Measurements from ENCODE around the gene AUTS2. TPM values are rescaled to one million over a fixed set of nuclear protein-coding genes. Genes with fewer than 3 reads are reported as not detected.

AUTS2 gene
- polyA plus RNA-seq, 1 donor from 2014 or later: 8.9 TPM

DNA sequence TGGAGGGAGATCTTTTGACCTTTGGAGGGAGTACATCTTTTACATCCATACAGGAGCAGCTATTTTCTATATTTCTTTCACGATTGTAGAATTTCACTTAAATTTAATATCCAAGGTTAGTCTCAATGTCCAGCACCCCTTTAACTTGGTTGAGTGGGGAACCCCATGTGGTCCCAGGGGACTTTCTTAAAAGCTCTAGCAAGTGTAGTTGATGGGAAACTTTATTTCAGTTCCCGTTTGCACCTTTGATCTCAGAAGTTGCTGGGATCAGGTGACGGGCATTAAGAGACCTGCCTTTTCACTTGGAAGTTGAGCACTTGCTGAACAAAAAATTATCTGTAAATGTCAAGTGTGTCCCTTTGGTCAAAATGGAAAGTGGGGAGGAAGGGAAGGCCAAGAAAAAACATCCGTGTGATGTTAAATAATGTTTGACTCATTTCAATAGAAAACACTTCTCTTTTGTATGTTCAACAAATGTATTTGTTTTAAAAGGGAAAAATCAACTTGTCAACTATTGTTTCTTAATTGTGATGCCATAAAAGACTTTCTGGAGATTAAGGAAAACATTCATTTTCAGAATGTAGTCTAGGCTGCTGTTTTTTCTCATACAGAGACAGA is 1163.5 kb downstream of the AUTS2 start:
- Mint-ChIP-seq H3K27me3 (no peaks in the 10 kb centered on the region), H3K27ac (peak overlapping the region in 2 of 3 donors; percentile 2 to 33), H3K9me3 (no peaks in the 10 kb centered on the region)

DNA sequence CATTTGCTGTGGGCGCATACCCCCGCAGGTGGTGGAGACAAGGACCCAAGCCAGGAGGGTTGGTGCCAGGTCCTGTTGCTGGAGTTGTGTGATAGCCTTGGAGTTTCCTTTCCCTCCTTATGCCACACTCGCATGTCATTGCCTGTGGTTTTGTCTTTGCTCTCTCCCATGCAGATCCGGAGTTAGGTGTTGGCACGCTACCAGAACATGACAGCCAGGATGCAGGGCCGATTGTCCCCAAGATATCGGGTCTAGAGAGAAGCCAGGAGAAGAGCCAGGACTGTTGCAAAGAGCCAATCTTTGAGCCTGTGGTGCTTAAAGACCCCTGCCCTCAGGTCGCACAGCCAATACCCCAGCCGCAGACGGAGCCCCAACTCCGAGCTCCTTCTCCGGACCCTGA is 1164.4 kb downstream of the AUTS2 start:
- Mint-ChIP-seq H3K4me3 (peak overlapping the region in 3 of 4 donors; percentile 33 to 74 (median 49)), H3K9me3 (no peaks in the 10 kb centered on the region), H3K27ac (no peak overlapping the region), H3K36me3 (no peaks in the 10 kb centered on the region), H3K4me1 (peaks cover 18 to 23% (median 19%) of the 10 kb centered on the region in 3 donors), H3K27me3 (no peaks in the 10 kb centered on the region)

More for the DNA sequence above, 1163.5 kb downstream of the AUTS2 start:
- peaks cover 18 to 23% (median 19%) of the 10 kb centered on the region in 3 donors for H3K4me1 Mint-ChIP-seq
- H3K4me3 Mint-ChIP-seq: peak overlapping the region in 2 of 4 donors; percentile 49 to 66
- no peaks in the 10 kb centered on the region for H3K36me3 Mint-ChIP-seq

DNA sequence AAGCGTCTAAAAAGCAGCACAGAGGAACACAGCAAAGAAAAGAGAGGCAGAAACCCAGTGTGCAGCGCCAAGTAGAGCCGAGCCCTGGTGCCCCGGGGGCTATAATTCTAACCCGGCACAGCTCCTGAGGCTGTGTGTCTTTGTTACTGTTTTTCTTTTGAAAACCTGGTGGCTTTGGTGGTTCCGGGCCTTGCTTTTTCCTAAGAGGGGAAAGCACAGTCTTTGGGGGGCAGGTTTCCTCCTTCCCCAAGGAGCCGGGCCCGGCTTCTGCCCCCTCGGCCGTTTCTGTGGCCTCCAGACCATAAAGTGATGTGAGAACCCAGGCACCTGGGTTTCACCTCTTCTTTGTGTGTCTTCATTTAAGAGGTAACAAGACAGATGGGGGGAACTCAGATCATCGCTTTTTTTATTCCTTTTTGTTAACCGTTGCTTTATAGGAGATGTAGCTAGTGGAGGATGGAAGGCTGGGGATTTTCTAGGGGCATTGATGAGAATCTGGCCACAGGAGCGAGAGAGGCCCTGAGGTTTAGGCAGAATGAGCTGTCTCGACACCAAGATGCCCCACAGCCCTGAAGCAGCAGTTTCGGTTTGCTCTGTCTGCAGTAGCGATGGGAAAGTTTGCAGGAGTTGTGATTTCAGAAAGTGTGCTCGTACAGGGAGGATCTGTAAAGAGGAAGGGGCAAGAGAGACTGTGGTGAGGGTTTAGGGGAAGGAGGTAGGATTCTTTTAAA is 1165.9 kb downstream of the AUTS2 start:
- H3K27ac Mint-ChIP-seq: peak overlapping the region; percentile 3 to 82 (median 14)
- peaks cover 18 to 21% (median 19%) of the 10 kb centered on the region in 3 donors for H3K4me1 Mint-ChIP-seq
- no peaks in the 10 kb centered on the region for H3K36me3 Mint-ChIP-seq
- peak overlapping the region; percentile 80 to 95 (median 88) for H3K4me3 Mint-ChIP-seq
- no peaks in the 10 kb centered on the region for H3K9me3 Mint-ChIP-seq
- H3K27me3 Mint-ChIP-seq: no peaks in the 10 kb centered on the region

DNA sequence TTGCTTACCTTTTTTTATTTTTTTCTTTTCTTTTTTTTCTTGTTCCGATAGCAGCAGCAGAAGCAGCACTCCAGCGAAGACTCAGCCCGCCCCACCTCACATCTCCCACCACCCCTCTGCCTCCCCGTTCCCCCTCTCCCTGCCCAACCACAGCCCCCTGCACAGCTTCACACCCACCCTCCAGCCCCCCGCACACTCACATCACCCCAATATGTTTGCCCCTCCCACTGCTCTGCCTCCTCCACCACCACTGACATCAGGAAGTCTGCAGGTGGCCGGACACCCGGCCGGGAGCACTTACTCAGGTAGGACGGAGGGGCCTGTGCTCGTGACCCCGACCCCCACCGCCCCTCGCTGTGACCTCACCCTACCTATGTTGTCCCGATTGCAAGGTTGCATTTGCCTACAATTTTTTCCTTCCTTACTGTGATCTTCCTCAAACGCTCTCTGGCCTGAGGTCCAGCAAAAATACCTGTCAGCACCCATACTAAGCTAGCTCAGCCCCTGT is 1166.5 kb downstream of the AUTS2 start:
- Mint-ChIP-seq H3K4me3 (peak overlapping the region; percentile 80 to 95 (median 88)), H3K27me3 (no peaks in the 10 kb centered on the region), H3K4me1 (peaks cover 18 to 21% (median 19%) of the 10 kb centered on the region in 3 donors), H3K36me3 (no peaks in the 10 kb centered on the region), H3K9me3 (no peaks in the 10 kb centered on the region), H3K27ac (peak overlapping the region; percentile 3 to 82 (median 46))

DNA sequence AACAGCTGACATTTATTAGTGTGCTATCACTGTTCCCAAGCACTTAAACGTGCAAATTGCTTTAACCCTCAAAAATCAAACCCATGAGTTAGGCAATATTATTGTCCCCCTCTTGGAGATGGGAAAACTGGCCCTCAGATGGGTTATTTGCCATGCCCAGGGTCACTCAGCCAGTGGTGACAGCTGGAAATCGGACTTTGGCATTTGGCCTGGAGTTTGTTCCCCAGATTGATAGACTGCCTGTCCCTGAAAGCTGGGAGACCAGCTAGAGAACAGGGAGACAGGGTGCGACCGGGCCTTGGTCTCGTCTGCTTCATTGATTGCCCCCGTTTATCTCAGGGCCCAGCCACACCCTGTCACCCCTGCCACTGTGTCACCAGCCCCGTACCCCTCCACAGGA is 1167.4 kb downstream of the AUTS2 start:
- H3K27ac Mint-ChIP-seq: peak overlapping the region in 1 of 3 donors; percentile 19
- H3K4me3 Mint-ChIP-seq: peak overlapping the region in 1 of 4 donors; percentile 80
- H3K36me3 Mint-ChIP-seq: no peaks in the 10 kb centered on the region
- H3K9me3 Mint-ChIP-seq: no peaks in the 10 kb centered on the region
- H3K27me3 Mint-ChIP-seq: no peaks in the 10 kb centered on the region
- peaks cover 18 to 21% (median 19%) of the 10 kb centered on the region in 3 donors for H3K4me1 Mint-ChIP-seq

DNA sequence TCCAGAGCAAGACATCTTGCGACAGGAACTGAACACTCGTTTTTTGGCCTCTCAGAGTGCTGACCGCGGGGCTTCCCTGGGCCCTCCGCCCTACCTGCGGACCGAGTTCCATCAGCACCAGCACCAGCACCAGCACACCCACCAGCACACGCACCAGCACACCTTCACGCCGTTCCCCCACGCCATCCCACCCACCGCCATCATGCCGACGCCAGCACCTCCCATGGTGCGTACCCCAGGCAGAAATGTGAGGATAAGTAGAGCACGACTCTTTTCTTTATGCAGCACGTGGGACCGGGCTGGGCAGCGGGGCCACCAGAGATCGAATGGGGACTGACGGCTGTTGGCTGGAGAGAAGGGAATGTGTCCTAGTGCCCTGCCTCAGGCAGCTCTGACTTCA is 1167.8 kb downstream of the AUTS2 start:
- H3K36me3 Mint-ChIP-seq: no peaks in the 10 kb centered on the region
- no peaks in the 10 kb centered on the region for H3K27me3 Mint-ChIP-seq
- H3K9me3 Mint-ChIP-seq: no peaks in the 10 kb centered on the region
- H3K27ac Mint-ChIP-seq: peak overlapping the region in 1 of 3 donors; percentile 19
- peaks cover 16 to 21% (median 17%) of the 10 kb centered on the region in 3 donors for H3K4me1 Mint-ChIP-seq
- H3K4me3 Mint-ChIP-seq: peak overlapping the region in 2 of 4 donors; percentile 72 to 78

DNA sequence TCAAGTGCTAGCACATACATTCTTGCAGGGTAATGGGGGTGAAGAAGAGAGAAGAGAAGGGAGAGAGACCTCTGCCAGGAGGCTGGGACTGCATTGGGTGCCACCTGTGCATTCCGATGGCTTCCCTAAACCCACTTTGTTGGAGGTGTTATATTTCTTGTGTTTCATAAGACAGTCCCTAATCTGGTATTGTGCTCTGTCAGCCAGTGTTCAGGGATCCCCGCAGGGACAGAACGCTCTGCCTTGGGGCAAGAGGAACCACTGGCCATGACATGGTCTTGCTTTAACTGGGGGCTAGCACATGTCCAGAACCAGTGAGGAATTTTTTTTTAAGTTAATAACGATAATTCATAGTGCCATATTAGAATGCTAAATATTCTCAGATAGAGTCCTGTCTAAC is 1168.4 kb downstream of the AUTS2 start:
- H3K4me1 Mint-ChIP-seq: peaks cover 10 to 16% (median 13%) of the 10 kb centered on the region in 3 donors
- H3K36me3 Mint-ChIP-seq: no peaks in the 10 kb centered on the region
- H3K4me3 Mint-ChIP-seq: no peak overlapping the region
- H3K9me3 Mint-ChIP-seq: no peaks in the 10 kb centered on the region
- no peaks in the 10 kb centered on the region for H3K27me3 Mint-ChIP-seq
- no peak overlapping the region for H3K27ac Mint-ChIP-seq

DNA sequence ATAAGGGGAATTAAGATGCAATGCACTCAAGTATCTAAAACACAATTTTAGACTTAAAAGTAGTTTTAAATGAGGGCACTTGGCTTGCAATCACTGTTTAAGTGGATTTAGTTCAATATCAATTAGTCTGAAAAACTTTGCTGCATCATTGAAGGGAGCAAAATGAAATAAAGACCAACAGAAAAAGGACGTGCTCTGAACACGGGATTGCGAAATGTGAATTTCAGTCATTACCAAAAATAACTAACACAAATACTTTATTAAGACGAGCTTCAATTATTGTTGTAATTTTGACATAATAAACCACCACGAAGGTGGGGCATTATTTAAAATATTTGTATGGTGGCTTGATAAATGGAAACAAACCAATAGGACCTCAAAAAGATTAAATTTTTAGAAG is 1171.9 kb downstream of the AUTS2 start:
- H3K4me1 Mint-ChIP-seq: peaks cover 0 to 1% (median 0%) of the 10 kb centered on the region in 3 donors
- no peaks in the 10 kb centered on the region for H3K27me3 Mint-ChIP-seq
- H3K4me3 Mint-ChIP-seq: no peak overlapping the region
- H3K9me3 Mint-ChIP-seq: no peaks in the 10 kb centered on the region
- peaks cover 3% of the 10 kb centered on the region for H3K36me3 Mint-ChIP-seq
- H3K27ac Mint-ChIP-seq: no peak overlapping the region

DNA sequence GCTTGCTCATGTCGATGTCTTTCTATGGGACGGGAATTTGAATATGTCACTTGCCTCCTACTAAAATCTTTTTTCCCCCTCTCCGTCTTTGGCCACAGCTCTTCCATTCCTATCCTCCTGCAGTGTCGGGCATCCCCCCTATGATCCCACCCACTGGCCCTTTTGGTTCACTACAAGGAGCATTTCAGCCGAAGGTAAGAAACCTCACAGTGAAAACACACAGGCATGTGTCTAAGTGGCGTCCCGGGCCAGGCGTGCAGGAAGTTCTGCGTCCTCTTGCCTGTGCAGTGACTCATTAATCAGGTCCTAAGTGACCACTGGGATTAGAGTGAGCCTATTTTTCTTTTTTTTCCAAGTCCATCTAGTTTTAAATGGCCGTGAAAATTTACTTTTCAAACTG is 1173.2 kb downstream of the AUTS2 start:
- H3K9me3 Mint-ChIP-seq: no peaks in the 10 kb centered on the region

DNA sequence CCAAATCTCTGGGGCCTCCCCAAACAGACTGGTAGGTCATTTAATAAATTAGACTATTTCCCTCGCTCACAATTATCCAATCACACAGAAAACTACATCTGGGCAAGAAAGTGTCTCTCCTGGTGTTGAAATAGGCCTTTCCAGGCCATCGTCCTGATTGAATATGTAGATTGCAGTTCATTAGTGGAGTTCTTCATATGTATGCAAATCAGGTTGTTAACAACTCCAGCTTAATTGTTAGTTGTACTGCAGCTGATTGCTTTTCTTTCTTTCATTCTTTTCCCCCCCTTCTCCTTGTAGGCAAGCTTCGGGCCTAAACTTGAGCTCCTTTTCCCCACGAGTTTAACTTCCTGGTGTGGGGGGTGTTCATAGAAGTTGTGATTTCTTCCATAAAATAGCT is 1174.6 kb downstream of the AUTS2 start:
- H3K27me3 Mint-ChIP-seq: no peaks in the 10 kb centered on the region
- H3K27ac Mint-ChIP-seq: no peak overlapping the region
- H3K36me3 Mint-ChIP-seq: peaks cover 5% of the 10 kb centered on the region
- H3K9me3 Mint-ChIP-seq: no peaks in the 10 kb centered on the region
- H3K4me3 Mint-ChIP-seq: no peak overlapping the region
- H3K4me1 Mint-ChIP-seq: peaks cover 0 to 4% (median 1%) of the 10 kb centered on the region in 3 donors

More for the DNA sequence above, 1173.2 kb downstream of the AUTS2 start:
- H3K27me3 Mint-ChIP-seq: no peaks in the 10 kb centered on the region
- peaks cover 3% of the 10 kb centered on the region for H3K36me3 Mint-ChIP-seq
- peak overlapping the region in 1 of 4 donors; percentile 43 for H3K4me3 Mint-ChIP-seq
- H3K27ac Mint-ChIP-seq: peak overlapping the region in 1 of 3 donors; percentile 53
- peaks cover 0 to 3% (median 1%) of the 10 kb centered on the region in 3 donors for H3K4me1 Mint-ChIP-seq

DNA sequence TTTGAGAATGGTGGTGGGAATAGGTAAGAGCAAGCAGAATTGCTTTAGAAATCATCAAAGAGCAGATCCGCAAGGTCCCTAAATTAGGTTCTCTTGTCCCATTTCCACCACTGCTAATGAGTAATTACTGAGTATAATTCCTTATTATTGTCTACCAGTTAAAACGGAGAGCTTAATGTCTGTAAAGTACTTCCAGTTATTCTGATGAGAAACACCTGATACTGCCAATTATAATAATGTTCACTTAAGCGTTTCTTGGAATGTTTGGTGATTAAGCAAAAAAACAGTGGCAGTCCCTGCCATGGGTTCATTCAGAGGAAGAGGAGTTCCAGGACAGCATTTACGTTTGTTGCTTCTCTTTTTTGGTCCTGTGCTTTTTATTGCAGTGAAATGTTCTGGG is 1175.1 kb downstream of the AUTS2 start:
- Mint-ChIP-seq H3K4me3 (no peak overlapping the region), H3K27me3 (no peaks in the 10 kb centered on the region), H3K36me3 (peaks cover 5% of the 10 kb centered on the region), H3K27ac (no peak overlapping the region), H3K9me3 (no peaks in the 10 kb centered on the region), H3K4me1 (peaks cover 0 to 4% (median 1%) of the 10 kb centered on the region in 3 donors)

DNA sequence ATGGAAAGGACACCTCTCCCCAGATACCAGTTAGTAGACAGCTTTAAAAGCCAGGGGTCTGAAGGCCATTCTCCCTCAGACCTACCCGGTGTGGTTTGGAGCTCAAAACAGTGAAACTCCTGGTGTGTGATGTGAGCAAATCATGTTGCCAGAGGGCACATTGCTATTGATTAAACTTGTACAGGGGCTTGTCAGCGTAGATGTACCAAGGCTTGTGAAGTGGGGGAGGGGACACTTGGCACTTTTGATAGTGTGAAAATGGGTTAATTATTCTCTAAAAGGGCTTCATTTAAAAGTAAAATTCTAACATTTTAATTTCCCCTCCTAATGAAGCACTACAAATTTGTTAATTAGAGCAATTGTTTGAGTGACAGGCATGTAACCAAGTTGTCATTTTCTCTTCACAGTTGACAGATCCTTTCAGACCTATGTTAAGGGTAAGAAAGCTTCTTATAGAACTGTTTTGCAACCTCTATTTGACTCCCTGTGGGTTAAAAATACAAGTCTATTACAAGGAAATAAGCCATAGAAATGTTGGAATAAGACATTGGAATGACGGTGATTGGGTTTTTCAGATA is 1176.8 kb downstream of the AUTS2 start:
- H3K36me3 Mint-ChIP-seq: peaks cover 5% of the 10 kb centered on the region
- H3K27ac Mint-ChIP-seq: no peak overlapping the region
- H3K4me3 Mint-ChIP-seq: no peak overlapping the region

DNA sequence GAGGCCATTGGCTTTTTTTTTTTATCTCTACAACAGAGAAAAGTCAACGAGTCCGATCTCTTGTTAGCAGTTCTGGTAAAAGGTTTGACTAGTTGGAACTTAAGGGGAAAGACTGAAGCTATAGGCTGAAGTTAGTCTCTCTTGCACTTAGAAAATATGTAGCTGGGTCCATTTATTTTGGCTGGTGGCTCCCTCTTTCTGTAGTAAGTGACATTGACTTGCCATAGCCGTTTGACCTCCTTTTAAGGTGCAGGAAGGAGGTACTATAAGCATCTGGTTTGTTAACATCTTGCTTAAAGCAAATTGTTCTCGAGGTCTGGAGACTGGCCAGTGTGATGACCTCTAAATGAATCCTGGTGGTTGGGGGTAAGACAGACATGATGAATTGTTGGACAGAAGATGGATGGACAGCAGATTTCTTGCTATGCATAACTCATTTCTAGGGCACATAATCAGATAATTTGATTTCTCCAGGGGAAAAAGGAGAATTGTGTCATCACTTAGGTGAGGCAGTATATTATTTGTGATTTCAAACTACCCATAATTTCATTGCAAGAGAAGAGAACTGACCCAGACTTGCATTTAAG is 1177.4 kb downstream of the AUTS2 start:
- Mint-ChIP-seq H3K4me1 (peaks cover 0 to 5% (median 1%) of the 10 kb centered on the region in 3 donors), H3K27ac (no peak overlapping the region), H3K27me3 (no peaks in the 10 kb centered on the region), H3K4me3 (no peak overlapping the region), H3K36me3 (peaks cover 5% of the 10 kb centered on the region), H3K9me3 (no peaks in the 10 kb centered on the region)

More for the DNA sequence above, 1176.8 kb downstream of the AUTS2 start:
- Mint-ChIP-seq H3K27me3 (no peaks in the 10 kb centered on the region), H3K9me3 (no peaks in the 10 kb centered on the region), H3K4me1 (peaks cover 0 to 5% (median 1%) of the 10 kb centered on the region in 3 donors)

DNA sequence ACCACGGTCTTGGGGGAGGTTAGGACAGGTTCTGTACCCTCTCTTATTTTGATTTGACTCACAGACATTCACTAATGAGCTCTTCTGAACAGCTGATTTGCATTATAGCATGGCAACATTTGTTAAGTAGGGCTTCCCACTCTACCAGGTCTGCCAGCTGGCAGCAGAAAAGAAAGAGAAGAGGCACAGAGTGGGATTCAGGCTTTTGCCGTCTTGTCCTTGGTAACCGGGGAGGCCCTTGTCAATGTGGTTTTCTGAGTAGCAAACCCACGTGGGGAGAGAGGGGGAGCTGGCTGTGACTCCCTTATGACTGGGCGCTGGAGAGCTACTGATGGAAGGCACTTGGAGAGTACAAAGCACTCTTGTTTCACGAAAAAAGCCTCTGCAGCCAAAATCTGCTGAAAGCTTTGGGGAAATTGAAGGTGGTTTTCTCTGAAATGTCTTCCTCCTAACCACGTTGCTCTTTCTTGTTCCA is 1178.4 kb downstream of the AUTS2 start:
- Mint-ChIP-seq H3K36me3 (peaks cover 5% of the 10 kb centered on the region), H3K27me3 (no peaks in the 10 kb centered on the region), H3K27ac (no peak overlapping the region), H3K4me1 (peaks cover 0 to 5% (median 1%) of the 10 kb centered on the region in 3 donors), H3K4me3 (no peak overlapping the region), H3K9me3 (no peaks in the 10 kb centered on the region)

Data from IgD-negative memory B cell (primary cell).